HG02970 (cell line): Measurements from ENCODE around the gene ZNF319.
"Not testable (repeated sequence)": the region's sequence is repeated elsewhere in the genome, so short reads cannot be mapped to it uniquely, and the experiment has no call there.

Experiments used
- ATAC-seq: cut with Tn5 transposase; IDR thresholded peaks from one replicate; pipeline ENCODE4 v1.9.1; 2021; ENCODE audit warnings: mild to moderate bottlenecking, moderate library complexity, moderate number of reproducible peaks; ENCODE audit not compliant: unreplicated experiment, low FRiP score

ZNF319 gene

DNA sequence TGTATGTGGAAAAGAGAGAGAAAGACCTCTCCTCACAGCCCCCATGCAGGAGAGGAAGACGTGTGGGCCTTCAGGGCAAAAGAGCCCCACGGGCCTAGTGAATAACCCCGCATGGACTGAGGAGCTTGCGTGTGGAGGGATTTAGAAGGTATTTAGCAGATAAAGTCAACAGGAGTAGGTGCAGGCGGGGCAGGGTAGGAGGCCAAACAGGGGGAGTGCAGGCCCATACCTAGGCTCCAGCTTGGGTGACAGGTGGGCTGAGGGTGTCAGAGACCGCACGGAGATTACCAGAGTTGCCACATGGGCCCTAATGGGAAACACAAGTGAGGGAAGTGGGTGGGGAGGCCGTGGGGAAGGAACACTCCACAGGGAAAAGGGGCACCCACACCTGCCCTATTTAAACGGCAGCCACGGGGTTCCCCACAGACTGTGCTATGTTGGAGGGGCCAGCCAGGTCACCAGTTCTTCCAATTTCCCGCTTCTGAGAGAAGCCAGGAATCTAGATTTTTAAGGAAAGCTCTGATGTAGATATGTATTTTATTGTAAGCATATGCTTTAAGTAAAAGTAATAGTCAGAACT, 21.4 kb downstream of the ZNF319 start:
- ATAC-seq: no peak

DNA sequence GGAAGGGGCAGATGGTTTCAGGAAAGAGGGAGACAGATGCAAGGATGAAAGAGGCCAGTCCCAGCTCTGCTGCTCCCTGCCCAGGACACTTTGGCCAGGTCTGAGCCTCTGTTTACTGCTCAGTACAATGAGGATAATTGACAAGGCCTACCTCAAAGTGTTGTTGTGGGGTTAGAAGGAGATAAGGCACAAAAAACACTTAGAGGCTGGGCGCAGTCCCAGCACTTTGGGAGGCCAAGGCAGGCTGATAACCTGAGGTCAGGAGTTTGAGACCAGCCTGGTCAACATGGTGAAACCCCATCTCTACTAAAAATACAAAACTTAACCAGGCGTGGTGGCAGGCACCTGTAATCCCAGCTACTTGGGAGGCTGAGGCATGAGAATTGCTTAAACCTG, 22.4 kb downstream of the ZNF319 start:
- not testable (repeated sequence) for ATAC-seq

DNA sequence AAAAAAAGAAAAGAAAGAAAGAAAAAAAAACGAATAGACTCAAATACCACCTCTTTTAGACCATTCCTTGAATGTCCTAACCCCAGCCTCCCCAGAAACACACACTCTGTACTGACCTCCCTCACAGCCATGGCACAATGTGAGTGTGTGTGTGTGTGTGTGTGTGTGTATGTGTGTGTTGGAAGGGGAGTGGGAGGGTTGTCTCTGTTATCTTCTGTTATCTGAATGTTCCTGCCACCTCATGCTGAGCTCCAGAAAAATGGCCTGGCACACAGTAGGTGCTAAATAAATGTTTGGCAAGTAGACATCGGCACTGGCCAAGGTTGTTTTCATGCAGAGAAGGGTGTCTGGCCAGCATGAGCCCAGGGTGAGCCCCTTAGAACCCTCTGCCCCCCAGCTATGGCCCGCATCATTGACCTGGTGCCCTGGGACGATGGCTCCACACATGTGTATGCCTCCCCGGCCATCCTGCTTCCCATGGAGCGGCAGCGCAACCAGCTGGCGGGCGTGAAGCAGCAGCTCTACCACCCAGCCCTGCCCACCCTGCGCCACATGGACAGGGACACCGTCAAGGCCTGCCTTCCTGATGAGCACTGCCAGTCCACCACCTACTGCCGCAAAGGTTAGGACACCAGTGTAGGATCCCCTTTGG, 22.9 kb downstream of the ZNF319 start:
- no peak for ATAC-seq

DNA sequence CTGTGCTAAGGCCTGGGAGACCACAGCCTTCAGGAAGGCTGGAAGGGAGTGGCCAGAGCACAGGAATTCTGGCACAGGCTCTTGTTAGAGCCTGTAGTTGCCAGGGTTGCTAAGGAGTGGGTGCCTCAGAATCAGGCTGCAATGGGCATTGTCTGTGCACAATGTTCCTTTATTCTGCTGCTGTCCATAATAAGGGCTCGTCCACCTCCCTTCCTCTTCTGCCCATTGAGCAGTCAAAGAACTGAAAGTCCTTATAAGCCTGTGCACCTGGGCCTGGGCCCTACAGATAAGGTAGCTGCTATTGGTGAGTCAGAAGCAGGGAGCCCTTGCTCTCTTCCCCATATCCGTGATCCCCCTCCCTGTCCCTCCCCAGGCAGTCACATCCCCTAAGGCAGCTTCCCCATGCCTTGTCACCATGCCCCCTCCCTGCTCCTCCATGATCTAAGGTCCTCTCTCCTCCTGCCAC, 24.1 kb downstream of the ZNF319 start:
- no peak for ATAC-seq

DNA sequence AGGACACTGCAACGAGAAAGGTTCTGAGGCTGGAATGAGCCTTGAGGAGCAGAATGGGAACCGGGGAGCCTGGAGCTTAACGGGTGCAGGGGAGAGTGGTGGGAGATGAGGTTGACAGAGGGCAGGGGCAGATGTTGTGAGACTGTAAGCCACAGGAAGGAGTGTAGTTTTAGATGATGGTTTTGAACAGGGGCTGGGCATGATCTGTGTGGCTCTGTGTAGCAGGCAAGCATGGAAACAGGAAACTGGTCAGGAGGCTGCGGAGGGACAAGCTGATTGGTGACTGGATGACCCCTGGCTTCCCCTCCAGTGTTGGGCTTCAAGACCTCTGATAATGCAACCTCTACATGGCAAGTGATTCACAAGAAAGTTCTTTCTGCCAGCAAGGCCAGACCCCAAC, 28.2 kb downstream of the ZNF319 start:
- no peak for ATAC-seq

DNA sequence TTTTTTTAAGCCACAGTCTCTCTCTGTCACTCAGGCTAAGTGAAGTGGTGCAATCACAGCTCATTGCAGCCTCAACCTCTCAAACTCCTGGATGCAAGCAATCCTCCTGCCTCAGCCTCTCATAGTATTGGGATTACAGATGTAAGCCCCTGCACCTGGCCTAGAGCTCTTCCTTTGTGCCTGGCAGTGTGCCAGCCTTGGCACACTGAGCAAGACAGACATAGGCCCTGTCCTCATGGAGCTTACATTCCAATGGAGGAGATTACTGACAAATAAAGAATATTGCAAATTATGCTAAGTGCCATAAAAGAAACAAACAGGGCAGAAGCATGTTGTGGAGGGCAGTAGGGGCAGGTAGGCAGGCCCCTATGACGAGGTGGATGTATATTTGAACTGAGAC, 28.6 kb downstream of the ZNF319 start:
- no peak for ATAC-seq

DNA sequence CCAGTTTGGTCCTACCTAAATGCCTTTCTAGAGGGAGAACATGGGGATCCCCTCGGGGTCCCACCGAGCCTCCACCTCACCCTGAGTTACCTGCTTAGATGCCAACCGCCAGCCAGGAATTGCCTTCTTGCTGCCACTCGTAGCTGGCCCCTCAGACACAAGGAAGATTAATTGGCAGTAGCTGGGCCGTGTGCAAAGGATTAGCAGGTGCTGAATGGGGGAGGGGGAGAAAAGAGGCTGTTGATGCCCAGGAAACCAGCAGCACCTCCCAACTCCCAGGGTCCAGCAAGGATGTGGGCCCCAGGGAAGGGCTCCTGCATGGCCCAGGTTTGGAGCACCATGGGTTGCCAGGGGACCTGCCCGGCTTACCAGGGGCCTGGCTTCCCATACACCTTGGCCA, 29.5 kb downstream of the ZNF319 start, which contains the start of gene CNGB1:
Gene CNGB1, minus strand, starts transcription at position 159 of the 400 bp plus-strand sequence. CDS start 3,842 bp downstream, outside the sequence.
- ATAC-seq: no peak

DNA sequence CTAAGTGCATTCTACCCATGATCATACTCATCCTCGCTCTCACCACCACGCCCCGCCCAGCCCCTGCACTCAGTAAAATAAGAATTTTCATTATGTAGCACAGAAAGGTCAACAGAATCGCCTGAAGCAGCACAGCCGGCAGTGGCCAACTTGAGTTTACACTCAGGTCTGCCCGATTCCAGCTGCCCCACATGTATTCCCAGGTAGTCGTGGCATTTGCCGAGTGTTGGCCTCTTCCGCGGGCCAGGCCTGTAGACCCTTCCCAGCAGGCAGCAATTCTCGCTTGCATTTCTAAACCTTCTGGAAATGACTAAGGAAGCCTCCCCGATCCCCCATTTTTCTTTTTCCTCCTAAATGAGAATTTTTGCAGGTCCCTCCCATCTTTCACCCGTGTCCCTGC, 30.2 kb downstream of the ZNF319 start:
- ATAC-seq: no peak

DNA sequence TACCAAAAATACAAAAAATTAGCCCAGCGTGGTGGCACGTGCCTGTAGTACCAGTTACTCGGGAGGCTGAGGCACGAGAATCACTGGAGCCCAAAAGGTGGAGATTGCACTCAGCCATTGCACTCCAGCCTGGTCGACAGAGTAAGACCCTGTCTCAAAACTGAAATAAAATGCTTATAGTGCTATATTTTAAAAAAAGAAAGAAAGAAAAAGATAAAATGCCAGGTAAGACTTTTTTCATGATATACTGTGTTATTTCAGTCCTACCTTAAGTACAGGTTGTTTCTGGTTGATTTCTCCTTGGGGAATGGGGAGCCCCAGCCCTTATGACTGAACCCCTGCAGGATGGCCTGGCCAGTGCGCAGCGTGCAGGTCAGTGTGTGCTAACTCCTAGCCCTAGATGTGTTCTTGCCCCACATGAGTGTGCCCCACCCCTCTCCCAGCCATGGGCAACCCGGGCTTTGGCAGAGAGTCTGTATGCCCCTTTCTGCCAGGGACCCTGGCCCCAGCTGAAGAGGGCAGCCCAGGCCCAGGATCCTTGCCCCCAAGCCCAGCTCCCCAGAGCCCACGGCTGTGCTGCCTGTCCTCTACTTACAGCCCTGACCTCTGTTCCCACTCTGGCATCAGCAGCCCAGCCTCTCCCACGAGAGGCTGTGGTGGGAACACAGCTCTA, 30.9 kb downstream of the ZNF319 start:
- no peak for ATAC-seq

DNA sequence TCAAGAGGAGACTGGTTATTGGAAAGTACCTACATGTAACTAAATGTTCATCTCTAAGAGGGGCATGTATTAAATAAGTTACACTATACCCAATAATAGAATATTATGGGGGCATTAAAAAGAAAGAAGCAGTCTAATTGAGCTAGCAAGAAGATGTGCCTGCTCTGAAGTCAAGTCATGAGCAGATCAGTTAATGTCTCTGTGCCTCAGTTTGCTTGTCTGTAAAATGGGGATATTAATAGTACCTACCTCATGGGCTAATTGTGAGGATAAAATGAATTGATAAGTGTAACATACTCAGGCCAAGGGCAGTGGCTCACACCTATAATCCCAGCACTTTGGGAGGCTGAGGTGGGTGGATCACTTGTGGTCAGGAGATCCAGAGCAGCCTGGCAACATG, 32.6 kb downstream of the ZNF319 start:
- ATAC-seq: no peak

DNA sequence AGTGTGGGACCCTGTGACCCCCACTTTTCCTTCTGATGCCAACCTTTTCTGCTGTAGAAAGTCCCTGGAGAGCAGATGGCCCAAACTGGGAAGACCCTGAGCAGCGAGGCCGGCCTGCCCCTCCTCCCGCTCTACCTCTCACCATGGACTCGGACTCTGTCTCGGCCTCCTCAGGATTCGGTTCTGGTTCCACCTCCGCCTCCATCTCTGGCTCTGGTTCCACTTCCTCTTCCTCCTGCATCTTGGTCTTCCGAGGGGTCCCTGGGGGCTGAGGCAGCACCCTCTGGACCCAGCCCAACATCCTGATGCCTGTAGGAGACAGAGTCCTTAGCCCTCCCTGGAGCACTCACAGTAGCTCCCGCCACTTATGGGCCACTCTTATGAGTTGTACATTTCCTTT, 33.5 kb downstream of the ZNF319 start:
- ATAC-seq: no peak

DNA sequence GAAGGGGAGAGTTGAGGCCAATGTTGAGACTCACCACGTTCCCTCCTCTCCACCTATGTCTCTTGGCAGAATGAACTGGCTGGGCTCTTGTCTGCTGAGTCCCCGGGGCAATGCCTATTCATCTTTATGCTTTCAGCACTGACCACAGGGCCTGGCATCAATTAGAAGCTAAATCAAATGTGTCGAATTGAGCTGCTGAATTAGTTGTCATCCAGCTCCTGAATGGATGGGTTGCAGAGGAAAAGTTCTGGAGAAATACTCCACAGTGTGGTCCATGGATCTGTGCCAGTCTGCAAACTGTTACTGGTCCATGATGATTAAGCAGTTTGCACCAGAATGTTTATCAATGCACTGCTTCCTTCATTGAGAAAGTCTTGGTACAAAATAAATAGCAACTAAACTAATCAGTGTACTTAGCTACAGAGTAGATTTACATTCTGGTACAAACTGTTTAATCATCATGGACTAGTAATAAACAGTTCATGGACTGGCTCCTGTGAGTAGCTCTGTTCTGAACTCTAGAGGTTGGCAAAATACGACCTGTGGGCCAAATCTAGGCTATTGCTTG, 34.2 kb downstream of the ZNF319 start:
- no peak for ATAC-seq

DNA sequence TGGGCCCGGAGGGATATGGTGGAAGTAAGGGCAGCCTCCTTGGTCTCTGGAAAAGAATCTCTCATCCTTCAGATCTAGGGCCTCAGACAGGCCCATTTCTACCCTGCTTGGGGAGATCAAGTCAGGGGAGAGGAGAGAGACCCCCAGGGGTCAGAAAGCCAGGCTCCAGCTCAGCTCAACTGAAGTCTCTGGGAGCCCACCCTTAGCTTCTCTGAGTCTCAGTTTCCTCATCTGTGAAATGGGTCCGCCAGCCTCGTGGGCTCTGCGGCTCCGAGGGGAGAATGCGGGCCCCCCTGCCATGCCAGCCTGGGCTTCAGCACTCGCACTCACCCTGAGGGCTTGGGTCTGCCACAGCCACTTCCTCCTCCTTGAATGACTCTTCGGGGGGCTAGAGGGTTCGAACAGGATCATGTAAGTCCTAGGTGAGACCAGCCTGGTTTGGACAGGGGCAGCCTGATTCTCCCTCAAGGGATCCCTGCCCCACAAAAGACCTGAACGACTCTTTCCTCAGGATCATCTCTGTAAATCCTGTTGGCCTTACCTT, 36.2 kb downstream of the ZNF319 start:
- ATAC-seq: no peak

DNA sequence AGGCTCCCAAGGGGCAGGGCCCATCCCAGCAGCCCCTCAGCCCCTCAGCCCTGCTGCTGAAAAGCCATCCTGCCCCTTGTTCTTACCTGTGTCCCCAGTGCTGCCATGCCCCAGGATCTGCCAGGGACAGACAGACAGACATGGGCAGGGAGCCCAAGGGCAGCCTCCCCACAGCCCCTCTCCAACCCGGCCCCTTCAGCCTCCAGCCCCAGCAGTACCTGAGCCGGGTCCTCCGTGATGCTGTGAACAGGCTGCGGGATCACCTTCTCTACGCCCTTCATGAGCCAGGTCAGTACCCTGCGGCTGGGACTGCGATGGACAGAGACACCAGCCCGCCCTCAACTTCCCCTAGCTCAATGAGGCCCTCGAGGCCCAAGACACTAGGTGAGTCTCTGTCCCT, 37.7 kb downstream of the ZNF319 start:
- ATAC-seq: no peak

DNA sequence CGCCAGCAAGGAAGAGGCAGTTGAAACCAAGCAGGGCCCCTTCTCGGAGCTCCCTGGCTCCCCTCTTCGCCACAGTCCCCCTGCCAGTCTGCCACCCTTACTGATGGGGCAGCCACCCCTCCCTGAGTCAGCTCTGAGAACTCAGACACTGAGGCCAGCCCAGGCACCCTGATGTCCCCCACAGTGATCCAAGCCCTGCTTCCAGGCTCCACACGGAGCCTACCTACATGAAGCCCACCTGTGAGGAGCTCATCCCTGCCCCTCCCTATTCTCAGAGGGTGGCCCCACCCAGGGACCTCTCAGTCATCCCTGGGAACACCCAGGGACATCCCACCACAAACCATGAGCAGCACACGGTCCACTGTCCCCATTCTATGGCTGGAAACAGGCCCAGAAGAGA, 38.4 kb downstream of the ZNF319 start:
- ATAC-seq: no peak

DNA sequence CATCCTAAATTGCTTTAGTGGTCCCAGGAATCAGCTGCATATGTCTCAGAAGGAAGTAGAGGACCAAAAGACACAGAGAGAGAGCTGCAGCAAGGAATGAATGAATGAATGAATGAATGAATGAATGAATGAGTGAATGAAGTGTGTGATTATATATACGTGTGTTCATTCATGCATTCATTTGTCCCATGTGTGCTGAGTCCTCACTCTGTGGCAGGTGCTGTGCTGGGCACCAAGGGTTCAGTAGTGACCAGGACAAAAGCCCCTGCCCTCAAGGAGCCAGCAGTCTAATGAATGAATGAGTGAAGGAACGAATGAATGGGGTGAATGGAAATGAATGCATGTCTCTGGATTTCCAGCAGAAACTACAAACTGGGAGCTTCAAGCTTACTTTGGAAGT, 38.9 kb downstream of the ZNF319 start:
- ATAC-seq: no peak

DNA sequence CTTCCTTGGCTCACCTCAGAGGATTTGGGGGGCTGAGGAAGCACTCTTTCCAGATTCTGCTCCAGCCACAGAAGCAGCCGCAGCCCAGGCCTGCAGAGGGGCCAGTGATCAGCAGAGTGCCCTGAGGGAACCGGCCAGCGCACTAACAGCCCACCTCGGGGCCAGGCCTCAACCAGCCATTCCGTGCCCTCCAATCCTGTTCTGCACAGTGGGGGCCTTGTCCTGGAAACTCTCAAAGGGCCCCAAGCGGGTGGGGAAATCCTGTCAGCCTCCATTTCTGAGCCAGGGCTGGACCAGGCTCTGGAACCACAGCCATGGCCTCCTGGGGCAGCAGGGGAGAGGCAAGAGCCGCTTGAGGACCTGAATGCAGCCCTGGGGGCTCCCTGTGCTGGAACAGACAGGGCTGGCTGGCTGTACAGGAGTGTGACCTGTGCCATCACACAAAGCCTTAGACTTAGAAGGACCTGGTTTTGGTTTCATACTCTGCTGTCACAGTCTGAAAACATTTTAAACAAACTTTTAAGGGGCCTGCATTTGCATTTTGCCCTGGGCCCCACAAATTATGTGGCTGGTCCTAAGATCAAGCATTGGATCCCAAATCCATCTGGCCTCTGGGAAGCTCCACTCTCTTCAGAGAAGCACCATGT, 39.5 kb downstream of the ZNF319 start:
- no peak for ATAC-seq

DNA sequence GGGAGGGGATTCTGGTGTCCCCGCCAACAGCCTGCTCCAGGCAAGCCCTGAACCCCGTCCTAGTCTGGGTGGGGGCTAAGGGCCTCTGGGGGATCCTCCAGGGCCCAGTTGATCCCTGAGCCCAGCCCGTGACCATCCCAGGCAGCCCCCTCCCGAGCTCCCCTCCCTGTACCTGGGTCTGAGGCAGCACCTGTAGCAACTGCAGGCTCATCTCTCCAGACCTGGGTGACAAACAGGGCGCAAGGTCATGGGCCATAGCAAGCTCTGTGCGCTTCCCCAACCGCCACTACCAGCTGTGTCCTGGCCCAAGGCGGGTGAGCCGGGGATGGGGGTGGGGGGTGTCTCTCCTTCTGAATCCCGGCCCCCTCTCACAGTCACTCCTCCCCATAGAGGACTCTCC, 40.2 kb downstream of the ZNF319 start:
- ATAC-seq: no peak

DNA sequence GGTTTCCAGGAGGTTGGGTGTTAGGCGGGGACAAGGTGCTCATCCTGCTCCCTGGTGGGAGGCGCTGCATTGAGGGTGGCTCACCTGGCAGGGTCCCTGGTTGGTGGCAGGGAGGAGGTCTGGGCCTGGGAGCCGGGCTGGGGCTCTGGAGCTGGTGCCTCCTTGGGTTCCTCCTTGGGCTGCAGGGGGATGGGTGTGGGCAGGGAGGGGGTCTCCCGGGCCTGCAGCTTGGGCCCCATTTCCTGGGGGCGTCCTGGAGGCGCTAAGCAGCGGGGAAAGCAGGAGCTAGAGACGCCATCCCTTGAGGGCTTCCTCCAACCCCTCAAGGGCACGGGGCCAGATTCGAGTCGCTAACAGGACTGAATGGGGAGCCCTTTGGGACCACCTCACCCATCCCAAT, 40.7 kb downstream of the ZNF319 start:
- no peak for ATAC-seq

DNA sequence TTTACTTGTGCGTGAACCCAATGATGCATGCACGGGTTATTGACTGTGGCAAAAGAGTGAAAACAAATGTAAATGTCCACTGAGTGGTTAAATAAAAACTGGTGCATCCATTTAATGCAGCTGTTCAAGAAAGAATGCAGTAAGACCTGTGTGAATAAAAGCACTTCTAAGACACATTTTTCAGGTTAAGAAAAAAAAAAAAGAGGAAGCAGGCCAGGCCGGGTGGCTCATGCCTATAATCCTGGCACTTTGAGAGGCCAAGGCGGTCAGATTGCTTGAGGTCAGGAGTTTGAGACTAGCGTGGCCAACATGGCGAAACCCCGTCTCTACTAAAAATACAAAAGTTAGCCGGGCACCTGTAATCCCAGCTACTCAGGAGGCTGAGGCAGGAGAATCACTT, 41.4 kb downstream of the ZNF319 start:
- no peak for ATAC-seq

DNA sequence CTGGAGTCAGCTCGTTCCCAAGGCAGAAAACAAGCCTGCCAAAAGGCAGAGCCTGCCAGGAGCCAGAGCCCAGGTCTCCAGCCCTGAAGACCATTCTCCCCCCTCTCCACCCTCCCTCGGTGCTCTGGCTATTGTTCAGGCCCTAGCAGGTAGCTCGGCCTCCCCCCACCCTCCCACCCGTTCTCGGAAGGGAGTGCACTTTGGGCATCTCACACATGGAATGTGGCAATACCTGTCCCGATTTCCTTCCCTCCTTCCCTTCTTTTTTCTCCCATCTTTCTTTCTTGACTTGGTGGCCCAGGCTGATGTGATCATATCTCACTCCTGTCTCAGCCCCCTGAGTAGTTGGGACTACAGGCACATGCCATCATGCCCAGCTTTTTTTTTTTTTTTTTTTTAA, 41.9 kb downstream of the ZNF319 start:
- no peak for ATAC-seq
